Muscle of arm (tissue), 12 donors: ENCODE measurements around the gene DRAM1. TPM values are rescaled to one million over a fixed set of nuclear protein-coding genes. Genes with fewer than 3 reads are reported as not detected.

Source experiments
- DNase-seq: peaks from one replicate; pipeline ENCODE4 v3.0.0-alpha.2; 2013
- polyA plus RNA-seq, 12 donors: library from polyadenylated mRNA; unstranded; fragments of 120-200 nt; gene quantifications; one replicate each; pipeline ENCODE4 v1.2.1, GENCODE V29; 2013; ENCODE audit not compliant: insufficient read length in 12 of 12

DRAM1 gene
- polyA plus RNA-seq, 12 donors = 2.4 to 9.4 (median 4.1) TPM; not detected in 1

GRCh38 chr12:101939306-101939705 is 61.9 kb downstream of the DRAM1 start:
- DNase-seq = no peak

DNA sequence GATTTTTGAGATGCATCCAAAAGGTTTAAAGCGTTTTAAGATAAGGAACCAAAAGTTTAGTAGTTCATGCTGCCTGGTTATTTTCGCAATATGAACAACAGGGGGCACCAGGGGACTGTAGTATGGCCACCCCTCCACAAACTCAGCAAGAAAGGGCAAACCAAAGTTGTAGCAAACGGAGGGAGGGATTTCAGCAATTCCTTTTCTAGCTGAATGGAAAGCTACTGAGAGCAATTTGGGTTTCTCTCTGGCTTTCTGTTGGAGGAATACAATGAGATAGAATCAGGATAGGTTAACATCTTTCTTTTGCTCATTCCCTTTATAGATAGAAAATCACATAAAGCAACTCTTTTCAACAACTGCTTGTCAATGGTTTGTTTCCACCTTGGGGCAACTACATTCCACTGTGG is 62.5 kb downstream of the DRAM1 start:
- peak; percentile 79 for DNase-seq

DNA sequence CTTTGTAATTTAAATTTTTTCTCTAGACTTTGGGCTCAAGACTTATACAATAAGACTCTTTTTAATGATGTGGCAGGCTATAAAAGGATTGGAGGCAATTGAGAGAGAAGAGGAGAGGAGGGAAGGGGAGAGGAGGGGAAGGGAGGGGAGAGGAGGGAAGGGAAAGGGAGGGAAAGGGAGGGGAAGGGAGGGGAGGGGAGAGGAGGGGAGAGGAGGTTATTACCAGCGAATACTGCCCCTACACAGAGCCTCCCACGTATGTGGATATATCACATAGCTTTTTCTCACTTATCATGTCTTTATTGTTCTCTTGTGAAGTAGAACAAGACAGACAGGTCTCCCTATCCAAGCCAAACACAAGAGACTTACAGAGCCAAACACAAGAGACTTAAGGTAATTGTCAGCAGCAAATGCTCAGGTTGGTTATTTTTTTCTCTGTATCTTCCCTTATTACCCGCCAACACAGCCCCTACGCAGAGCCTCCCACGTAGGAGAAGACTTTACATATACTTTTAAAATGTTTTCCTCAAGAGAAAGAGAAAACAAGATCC is 63.1 kb downstream of the DRAM1 start:
- DNase-seq = no peak

DNA sequence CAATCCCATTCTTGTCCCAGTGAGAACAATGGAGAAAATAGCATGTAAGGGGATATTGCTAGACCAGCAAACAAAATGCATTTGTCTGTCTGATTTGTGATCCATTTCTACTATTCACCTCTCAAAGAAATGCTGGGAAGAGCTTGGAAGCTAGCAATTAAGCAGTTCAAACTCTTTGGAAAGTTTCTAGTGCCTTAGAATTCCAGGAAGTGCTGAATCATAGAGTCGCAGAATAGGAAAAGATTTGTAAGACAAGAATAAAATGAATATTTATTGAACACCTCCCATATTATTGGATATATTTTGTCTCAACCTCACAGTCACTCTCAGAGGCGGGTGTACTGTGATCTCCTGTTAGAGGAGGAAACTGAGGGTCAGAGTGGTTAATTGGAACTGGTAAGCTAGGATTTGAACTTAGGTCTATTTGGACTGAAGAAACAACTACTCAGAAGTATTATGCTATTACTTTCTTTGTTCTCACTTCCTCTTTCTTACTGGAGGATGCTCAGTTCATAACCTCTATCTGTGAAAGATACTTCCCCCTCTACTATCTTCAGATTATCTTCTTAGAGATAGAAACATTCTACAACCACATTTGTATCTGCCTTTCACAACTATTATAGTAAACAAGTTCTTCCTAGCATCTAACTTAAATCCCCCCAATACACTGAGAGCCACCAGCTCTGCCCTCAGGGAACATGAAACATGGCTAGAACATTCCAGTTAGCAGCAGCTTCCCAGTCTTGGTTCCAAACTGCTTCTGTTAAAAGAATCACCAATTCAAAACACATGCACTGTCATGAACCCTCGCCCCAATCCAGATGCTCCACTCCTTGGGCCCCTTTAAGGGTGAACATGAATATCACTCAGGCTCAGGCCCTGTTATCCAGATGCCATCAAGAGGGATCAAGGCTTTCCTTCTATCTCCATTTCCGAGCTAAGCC is 64.2 kb downstream of the DRAM1 start:
- no peak for DNase-seq

GRCh38 chr12:101942250-101942605 is 64.8 kb downstream of the DRAM1 start:
- no peak for DNase-seq

DNA sequence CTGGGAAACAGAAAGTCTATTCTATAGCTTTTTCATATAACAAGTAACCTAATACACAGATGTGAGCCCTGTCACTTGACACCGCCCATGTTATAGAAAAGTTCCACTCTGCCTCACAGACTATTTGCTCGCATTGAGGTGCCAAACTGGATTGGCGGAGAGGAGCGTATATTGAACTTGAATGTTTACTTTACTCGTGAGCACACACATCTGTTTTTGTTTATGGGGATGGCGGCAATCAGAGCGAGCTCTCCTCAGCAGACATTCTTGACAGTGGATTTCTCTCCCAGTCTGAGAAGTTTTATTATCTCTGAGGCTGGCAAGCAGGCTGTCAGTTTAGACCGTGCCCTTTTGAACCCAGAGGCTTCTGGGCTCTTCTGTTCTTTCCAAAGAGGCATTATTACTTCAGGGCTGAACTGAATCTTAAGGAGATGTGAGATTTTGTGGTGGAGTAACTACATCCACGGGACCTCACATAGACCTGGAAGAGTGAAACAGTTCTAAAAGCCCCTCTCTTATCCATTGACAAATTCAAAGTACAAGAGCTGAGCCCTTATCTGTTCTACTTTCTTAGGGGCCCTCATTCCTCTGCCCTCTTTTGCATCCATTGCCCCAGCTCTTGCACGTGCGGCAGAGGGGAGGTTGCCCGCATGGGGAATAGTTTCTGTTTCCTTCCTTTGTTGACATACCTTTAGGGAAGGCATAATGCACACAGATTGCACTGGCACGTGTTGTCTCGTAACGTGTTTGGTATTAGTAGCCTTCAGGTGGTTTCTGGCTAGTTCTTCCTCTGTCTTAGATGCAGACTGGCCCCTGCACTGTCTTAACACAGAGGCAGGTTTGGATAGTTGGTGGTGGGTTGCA is 68.2 kb downstream of the DRAM1 start:
- peak; percentile 63 for DNase-seq

DNA sequence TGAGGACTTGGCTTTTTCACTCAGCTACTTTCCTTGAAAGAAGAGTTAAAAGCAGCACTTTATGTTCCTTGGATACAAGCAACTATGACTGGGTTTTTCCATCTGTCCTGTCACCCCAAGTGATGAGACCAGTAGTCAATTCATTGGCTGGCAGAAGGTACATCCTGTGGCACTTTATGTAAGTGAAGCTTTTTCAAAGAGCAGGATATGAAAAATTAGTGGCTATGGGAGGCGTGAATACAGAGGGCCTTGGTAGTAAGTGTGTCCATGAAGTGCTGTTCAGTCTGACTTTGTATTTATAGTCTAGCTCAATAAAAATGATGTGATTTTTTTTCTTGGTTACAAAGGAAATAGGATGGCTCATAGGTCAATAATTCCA is 68.8 kb downstream of the DRAM1 start:
- DNase-seq = no peak

GRCh38 chr12:101947316-101947715 is 69.9 kb downstream of the DRAM1 start:
- no peak for DNase-seq

- DNase-seq = no peak
These were observed 71.0 kb downstream of the DRAM1 start for GRCh38 chr12:101948365-101948764.

DNA sequence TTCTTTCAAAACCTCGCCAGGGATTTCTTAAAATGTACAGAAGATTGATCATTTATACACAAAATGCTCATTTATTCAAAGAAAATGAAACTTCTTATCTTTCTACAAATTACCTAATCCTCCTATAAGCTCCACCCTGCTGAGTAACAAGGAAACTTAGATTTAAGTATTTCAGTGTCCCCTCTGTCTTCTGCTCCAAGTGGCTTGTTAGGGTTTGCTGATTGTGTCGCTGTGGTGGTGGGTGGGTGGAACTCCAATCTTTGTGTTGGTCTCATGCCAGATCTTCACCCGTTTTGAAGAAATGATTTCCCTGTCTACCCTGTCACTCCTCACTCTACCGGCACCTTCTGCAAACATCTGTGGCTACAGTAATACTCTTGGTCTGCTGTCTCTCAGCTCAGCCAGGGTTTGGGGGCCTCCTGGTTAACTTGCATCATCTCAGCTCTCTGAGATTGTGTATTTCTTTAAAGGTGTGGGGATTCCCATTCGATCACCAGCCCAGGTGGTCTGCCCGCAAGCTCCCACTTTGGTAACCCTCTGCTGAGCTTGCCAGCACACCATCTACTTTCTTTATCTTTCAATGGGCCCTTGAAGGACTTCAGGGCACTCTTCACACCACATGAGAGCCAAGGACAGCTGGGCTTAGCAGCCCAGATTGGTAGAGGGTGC is 73.8 kb downstream of the DRAM1 start:
- DNase-seq = no peak

GRCh38 chr12:101954113-101954512 is 76.7 kb downstream of the DRAM1 start:
- DNase-seq = no peak

GRCh38 chr12:101954676-101955075 is 77.3 kb downstream of the DRAM1 start:
- DNase-seq = no peak

DNA sequence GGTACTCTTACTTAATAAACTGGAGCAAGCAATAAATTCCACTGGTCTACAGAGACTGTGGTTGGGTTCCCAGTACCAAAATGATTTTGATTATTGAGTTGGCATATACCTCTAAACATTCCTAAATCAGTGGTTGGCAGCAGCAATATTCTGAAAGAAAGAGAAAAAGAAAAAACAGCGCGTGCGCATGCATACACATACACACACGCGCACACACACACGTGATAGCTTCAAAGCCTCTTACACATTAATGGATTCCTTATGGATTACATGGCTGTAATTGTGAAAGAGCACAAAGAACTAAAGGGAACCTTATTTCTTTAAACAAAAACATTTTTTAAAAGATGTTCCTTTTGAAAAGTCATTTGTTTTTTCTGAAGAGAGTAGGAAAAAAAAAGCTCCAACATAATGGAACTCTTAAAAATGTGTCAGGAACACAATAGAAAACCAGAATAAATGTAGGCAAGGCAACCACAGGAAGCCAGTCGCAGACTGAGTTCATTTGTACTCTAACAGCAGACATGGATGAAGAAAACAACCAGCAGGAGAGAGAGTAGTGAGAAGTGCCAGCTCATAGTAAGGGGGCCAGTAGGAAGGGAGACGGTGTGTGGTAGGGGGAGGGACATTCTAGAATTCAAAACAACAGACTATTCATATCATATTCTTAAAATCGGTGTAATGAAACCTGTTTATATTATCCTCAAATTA is 80.0 kb downstream of the DRAM1 start:
- DNase-seq = no peak

GRCh38 chr12:101959607-101960006 is 82.2 kb downstream of the DRAM1 start:
- DNase-seq = no peak

DNA sequence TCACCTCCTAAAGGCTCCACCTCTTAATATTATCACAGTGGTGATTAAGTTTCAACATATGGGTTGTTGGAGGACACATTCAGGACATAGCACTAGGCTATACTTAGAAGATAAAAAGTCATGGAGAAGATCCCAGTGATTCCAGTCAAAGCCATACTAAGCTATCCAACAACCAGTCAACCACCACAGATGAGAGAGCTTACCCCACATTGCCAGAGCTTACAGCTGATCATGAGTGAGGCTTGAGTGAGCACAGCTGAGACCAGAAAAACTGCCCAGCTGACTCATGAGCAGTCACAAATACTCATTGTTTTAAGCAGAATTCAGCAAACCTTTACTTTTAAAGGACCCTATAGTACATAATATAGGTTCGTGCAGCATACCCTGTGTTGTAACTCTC is 85.1 kb downstream of the DRAM1 start:
- no peak for DNase-seq

DNA sequence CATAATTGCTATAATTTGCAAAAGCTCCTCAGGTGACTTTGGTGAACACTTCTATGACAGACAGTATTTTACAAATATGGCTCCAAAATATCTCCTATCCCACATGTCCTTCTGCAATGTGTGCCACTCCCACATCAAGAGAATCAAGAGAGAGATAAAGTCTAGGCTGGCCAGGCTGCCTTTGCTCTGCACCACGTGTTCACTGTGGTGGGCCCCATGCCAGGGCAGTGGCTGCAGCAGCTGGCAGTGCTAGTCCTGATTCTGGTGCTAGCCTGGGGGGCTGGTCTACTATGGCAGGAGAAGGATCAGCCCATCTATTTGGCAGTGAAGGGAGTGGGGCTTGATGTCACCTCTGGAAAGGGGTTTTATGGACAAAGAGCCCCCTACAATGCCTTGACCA is 86.3 kb downstream of the DRAM1 start:
- no peak for DNase-seq

DNA sequence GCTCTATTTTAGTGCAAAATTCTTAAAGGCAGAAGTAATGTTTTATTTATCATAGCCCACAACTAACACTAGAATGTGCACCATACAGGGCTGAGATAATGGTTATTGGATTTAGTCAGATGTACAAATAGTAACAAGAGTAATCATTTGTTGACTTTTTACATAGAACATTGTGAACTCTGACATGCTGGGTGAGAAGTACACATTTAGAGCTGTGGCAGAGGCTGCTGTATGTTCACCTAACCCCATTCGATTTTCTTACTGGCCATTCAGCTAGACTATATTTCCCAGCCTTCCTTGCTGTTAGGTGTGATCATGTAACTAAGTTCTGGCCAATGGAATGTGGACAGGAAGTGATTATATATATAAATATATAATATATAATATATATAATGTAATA is 89.1 kb downstream of the DRAM1 start:
- DNase-seq = no peak

- DNase-seq = no peak
These were observed 90.1 kb downstream of the DRAM1 start for GRCh38 chr12:101967506-101967905.

- DNase-seq = no peak
These were observed 91.4 kb downstream of the DRAM1 start for GRCh38 chr12:101968770-101969169.
